Measurements from ENCODE around the gene ARPC4. TPM values are rescaled to one million over a fixed set of nuclear protein-coding genes. Genes with fewer than 3 reads are reported as not detected.

The ARPC4 gene
- polyA plus RNA-seq, 1 experiment: 200 TPM

- no peak overlapping the region for H3K27ac ChIP-seq (ENCODE audit: low read depth, low read length)
- ChIA-PET POLR2A (interaction anchor here (0.5 kb wide), 1 partner anchor 48 kb away, joined by 8 read pairs; no protein-coding TSS in a partner anchor), CTCF (no interaction called here)
- no peaks in the 10 kb centered on the region for H3K9me3 ChIP-seq (ENCODE audit: control insufficient read depth, insufficient read depth, low read length)
- TF ChIP-seq CTCF (IDR thresholded peaks at IDR 0.05; ENCODE audit: low read depth, low read length): no peak
- no peak for DNase-seq (ENCODE audit: low read depth, low spot score)
- no peak overlapping the region for H3K4me3 ChIP-seq (ENCODE audit: low read depth, low read length)
- no peaks in the 10 kb centered on the region for H3K27me3 ChIP-seq (ENCODE audit: control insufficient read depth, insufficient read depth, low read length)
Measured at GRCh38 chr3:9812870-9813483, 20.1 kb downstream of the ARPC4 start.

GRCh38 chr3:9815986-9816385, 23.1 kb downstream of the ARPC4 start:
- TF ChIP-seq CTCF (IDR thresholded peaks at IDR 0.05; ENCODE audit: low read depth, low read length): no peak
- H3K27ac ChIP-seq (ENCODE audit: low read depth, low read length): no peak overlapping the region
- ChIA-PET CTCF (no interaction called here), POLR2A (interaction anchor here (0.8 kb wide), 1 partner anchor 12 kb away, joined by 3 read pairs; no protein-coding TSS in a partner anchor)
- no peak for DNase-seq (ENCODE audit: low read depth, low spot score)
- H3K4me3 ChIP-seq (ENCODE audit: low read depth, low read length): no peak overlapping the region
- no peaks in the 10 kb centered on the region for H3K9me3 ChIP-seq (ENCODE audit: control insufficient read depth, insufficient read depth, low read length)
- no peaks in the 10 kb centered on the region for H3K27me3 ChIP-seq (ENCODE audit: control insufficient read depth, insufficient read depth, low read length)

GRCh38 chr3:9817436-9817835, 24.6 kb downstream of the ARPC4 start:
- H3K27ac ChIP-seq (ENCODE audit: low read depth, low read length): no peak overlapping the region
- no peak for DNase-seq (ENCODE audit: low read depth, low spot score)
- ChIA-PET CTCF (no interaction called here), POLR2A (interaction anchor here (0.8 kb wide), 1 partner anchor 35 kb away, joined by 3 read pairs; no protein-coding TSS in a partner anchor)
- no peaks in the 10 kb centered on the region for H3K27me3 ChIP-seq (ENCODE audit: control insufficient read depth, insufficient read depth, low read length)
- H3K4me3 ChIP-seq (ENCODE audit: low read depth, low read length): no peak overlapping the region
- no peaks in the 10 kb centered on the region for H3K9me3 ChIP-seq (ENCODE audit: control insufficient read depth, insufficient read depth, low read length)
- TF ChIP-seq CTCF (IDR thresholded peaks at IDR 0.05; ENCODE audit: low read depth, low read length): no peak

- Histone ChIP-seq H3K9me3 (ENCODE audit: control insufficient read depth, insufficient read depth, low read length) (no peaks in the 10 kb centered on the region), H3K4me3 (ENCODE audit: low read depth, low read length) (no peak overlapping the region), H3K27me3 (ENCODE audit: control insufficient read depth, insufficient read depth, low read length) (no peaks in the 10 kb centered on the region), H3K27ac (ENCODE audit: low read depth, low read length) (no peak overlapping the region)
- DNase-seq (ENCODE audit: low read depth, low spot score): no peak
- ChIA-PET CTCF (interaction anchor here (0.6 kb wide), 1 partner anchor 17 kb away, joined by 6 read pairs; no protein-coding TSS in a partner anchor), POLR2A (interaction anchor here (0.7 kb wide), 2 partner anchors 14 to 38 kb away, joined by 3 to 4 read pairs; no protein-coding TSS in a partner anchor)
- no peak for TF ChIP-seq CTCF (IDR thresholded peaks at IDR 0.05; ENCODE audit: low read depth, low read length)
Measured at GRCh38 chr3:9818666-9819335, 25.9 kb downstream of the ARPC4 start.

GRCh38 chr3:9820543-9820942, 27.7 kb downstream of the ARPC4 start:
- DNase-seq (ENCODE audit: low read depth, low spot score): no peak
- no peaks in the 10 kb centered on the region for H3K9me3 ChIP-seq (ENCODE audit: control insufficient read depth, insufficient read depth, low read length)
- CTCF ChIA-PET: interaction anchor here (0.6 kb wide), 1 partner anchor 456 kb away, joined by 3 read pairs; no protein-coding TSS in a partner anchor

More at GRCh38 chr3:9820543-9820942, 27.7 kb downstream of the ARPC4 start:
- no peak overlapping the region for H3K4me3 ChIP-seq (ENCODE audit: low read depth, low read length)
- POLR2A ChIA-PET: no interaction called here
- H3K27me3 ChIP-seq (ENCODE audit: control insufficient read depth, insufficient read depth, low read length): no peaks in the 10 kb centered on the region
- no peak for TF ChIP-seq CTCF (IDR thresholded peaks at IDR 0.05; ENCODE audit: low read depth, low read length)
- H3K27ac ChIP-seq (ENCODE audit: low read depth, low read length): no peak overlapping the region

All from AG04450 (cell line).